AG10803 (cell line): Measurements from ENCODE around the gene TRIM50.

ENCODE experiments used
- DNase-seq: peaks from one replicate; pipeline ENCODE4 v3.0.0; 2010; ENCODE audit warnings: low read depth
- H3K4me3 ChIP-seq: 2 replicates; pipeline ENCODE4 v1.5.1; 2011; ENCODE audit warnings: mild to moderate bottlenecking, low read length, control low read depth
- TF ChIP-seq, protein P1 (sequence below): conservative IDR thresholded peaks from 2 replicates; pipeline ENCODE4 v1.5.1; 2011; ENCODE audit warnings: mild to moderate bottlenecking, low read length, control low read depth, inconsistent platforms

TRIM50 gene

DNA sequence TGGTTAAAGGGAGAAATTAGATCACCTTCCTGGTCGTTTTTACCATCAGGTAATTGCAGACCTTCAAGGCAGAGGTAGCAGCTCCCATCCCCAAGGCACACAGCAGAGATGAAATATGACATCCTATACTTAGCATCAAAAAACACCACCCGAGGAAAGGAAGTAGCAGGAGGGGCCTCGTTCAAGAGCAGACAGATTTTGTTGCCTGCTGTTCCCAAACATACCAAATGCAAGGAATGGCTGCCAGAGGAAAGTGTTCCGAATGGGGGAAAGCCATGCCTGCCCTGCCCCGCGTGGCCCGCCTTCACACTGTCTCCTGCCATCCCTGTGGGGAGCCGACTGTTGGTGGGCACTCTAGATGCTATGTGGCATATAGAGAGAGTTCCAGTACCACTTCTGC, 18.1 kb upstream of the TRIM50 start:
- no peak overlapping the region for H3K4me3 ChIP-seq
- DNase-seq = no peak
- TF ChIP-seq, protein P1, sequence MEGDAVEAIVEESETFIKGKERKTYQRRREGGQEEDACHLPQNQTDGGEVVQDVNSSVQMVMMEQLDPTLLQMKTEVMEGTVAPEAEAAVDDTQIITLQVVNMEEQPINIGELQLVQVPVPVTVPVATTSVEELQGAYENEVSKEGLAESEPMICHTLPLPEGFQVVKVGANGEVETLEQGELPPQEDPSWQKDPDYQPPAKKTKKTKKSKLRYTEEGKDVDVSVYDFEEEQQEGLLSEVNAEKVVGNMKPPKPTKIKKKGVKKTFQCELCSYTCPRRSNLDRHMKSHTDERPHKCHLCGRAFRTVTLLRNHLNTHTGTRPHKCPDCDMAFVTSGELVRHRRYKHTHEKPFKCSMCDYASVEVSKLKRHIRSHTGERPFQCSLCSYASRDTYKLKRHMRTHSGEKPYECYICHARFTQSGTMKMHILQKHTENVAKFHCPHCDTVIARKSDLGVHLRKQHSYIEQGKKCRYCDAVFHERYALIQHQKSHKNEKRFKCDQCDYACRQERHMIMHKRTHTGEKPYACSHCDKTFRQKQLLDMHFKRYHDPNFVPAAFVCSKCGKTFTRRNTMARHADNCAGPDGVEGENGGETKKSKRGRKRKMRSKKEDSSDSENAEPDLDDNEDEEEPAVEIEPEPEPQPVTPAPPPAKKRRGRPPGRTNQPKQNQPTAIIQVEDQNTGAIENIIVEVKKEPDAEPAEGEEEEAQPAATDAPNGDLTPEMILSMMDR = no peak

DNA sequence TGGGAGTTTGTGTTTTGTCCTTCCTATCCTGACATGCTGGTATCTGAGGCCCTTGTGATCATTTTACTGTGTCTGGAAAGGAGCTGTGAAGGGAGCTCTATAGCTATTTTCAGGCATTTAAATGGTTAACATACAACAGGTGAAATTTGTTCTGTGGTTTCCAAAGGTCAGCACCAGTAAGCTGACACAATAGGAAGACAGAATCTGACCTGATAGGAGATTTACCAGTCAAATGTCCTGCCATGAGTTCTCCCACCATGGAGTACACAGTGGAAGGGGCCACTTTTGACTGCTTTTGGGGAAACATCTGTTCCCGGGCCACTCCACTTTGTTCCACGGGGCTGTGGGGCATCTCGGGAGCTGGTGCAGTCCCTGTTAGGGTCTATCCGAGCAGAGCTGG, 17.7 kb upstream of the TRIM50 start:
- no peak for DNase-seq
- H3K4me3 ChIP-seq = no peak overlapping the region
- TF ChIP-seq, protein P1 = no peak

DNA sequence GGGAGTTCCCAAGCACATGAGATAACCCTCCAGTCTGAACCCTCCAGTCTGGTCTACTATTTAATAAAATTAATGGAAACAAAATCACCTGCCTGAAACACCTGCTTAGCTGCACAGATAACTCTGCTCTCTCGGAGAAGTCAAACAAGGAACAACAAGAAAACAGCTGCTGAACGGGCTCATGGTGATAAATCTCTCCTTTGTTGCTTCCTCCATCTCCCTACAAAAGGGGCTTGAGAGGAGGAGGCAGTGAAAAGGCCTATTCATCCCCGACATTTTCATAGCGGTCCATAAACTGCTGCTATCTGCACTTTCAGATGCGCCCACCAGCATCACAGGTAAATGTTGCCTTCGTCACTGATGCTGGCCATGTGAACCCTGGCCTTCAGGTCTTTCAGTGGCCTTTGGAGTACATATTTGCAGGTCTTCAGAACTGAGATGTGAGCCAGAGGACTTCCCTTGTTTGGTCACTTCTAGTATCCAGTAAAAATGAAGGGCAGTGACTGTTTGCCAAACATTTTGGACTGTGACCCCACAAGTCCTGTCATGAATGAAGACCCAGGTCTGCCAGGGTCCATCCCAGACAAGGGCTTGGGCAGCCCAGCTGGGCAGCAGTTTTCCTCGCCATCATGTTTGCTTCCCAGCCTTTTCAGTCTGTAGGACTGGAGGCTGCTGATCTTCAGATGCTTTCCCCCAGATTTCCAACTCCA, 15.9 kb upstream of the TRIM50 start:
- TF ChIP-seq, protein P1 = no peak
- DNase-seq = no peak
- H3K4me3 ChIP-seq = no peak overlapping the region

DNA sequence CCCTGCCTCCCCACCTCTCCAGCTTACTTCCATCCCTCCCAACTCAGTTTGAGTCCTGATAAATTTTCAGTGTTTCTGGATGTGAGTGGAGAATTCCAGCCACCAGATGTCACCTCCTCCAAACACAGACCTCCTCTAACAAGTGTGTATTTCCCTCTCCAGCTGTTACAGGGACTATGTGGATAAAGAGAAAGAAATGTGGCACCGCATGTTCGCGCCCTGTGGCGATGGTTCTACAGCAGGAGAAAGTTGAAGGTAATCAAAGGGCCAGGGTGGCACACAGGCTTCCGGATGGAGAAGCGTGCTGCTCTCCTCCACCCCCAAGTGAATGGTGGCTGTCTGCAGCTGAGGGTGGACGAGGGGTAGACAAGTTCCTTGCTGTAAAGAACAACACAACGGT, 14.8 kb upstream of the TRIM50 start:
- H3K4me3 ChIP-seq = peak overlapping the region; percentile 23
- DNase-seq = peak; percentile 58
- TF ChIP-seq, protein P1 = peak; percentile 81

DNA sequence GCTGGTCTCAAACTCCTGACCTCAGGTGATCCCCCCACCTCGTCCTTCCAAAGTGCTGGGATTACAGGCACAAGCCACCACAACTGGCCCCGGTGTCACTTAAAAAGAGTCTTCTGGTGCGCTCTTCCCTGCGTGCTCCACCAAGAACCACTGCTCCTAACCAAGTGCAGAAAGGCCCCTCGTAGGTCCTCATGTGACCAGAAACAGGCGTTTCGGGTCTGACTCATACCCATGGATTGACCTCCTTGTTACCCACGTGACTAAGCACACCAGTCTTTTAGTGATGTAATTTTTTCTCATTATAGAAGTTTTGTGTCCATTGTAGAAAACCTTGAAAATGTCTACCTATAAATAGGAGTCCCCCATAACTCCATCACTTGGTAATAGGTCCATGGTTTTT, 14.0 kb upstream of the TRIM50 start:
- DNase-seq = peak; percentile 62
- TF ChIP-seq, protein P1 = no peak
- no peak overlapping the region for H3K4me3 ChIP-seq

DNA sequence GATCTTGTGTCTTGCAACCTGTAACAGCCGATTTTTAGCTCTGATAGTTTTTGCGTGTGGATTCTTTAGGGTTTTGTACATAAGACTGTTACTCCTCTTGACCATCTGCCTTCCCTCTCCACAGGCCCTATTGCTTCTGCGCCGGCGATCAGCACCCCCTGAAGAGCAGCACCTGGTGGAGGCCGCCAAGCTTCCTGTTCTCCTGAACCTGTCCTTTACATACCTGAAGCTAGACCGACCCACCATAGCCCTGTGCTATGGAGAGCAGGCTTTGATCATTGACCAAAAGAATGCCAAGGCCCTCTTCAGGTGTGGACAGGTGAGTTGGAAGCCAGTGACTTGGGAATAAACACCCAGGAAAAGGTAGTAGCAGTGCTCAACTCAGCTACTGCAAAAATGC, 12.6 kb upstream of the TRIM50 start:
- DNase-seq = no peak
- H3K4me3 ChIP-seq = no peak overlapping the region
- TF ChIP-seq, protein P1 = no peak

DNA sequence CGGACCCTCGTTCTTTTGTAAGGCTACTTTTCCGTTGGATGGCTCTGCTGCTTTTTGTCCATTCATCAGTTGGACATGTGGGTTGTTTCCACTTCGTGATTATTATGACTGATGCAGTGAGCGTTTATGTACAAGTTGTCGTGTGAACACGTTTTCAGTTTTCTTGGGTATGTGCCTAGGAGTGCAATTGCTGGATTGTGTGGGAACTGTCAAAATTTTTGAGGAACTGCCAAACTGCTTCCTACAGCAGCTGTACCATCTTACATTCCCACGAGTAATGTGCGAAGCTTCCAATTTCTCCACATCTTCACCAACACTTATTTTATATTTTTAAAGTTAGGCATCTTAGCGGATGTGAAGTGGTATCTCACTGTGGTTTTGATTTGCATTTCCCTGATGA, 10.4 kb upstream of the TRIM50 start:
- peak; percentile 20 for DNase-seq
- TF ChIP-seq, protein P1 = no peak
- H3K4me3 ChIP-seq = no peak overlapping the region
